Trophoblast cell (in vitro differentiated cells and primary cell): ENCODE results near the gene PAX8.
"Not testable (repeated sequence)": the region's sequence is repeated elsewhere in the genome, so short reads cannot be mapped to it uniquely, and the experiment has no call there.

ENCODE experiments used
- DNase-seq, 2 donors: peaks; one replicate each; pipeline ENCODE4 v3.0.0-alpha.2; 2016
- H2AFZ ChIP-seq: 2 replicates; pipeline ENCODE4 v1.6.1; 2013; ENCODE audit warnings: low read length, moderate library complexity, mild to moderate bottlenecking; ENCODE audit not compliant: insufficient read depth, poor library complexity
- H2AK5ac ChIP-seq: 2 replicates; pipeline ENCODE4 v1.6.1; 2013; ENCODE audit warnings: mild to moderate bottlenecking, low read length
- H2BK120ac ChIP-seq: 2 replicates; pipeline ENCODE4 v1.6.1; 2013; ENCODE audit warnings: low read length, mild to moderate bottlenecking, moderate library complexity; ENCODE audit not compliant: insufficient read depth, poor library complexity
- H2BK12ac ChIP-seq: 2 replicates; pipeline ENCODE4 v1.6.1; 2013; ENCODE audit warnings: mild to moderate bottlenecking, low read length, moderate library complexity
- H2BK5ac ChIP-seq: 2 replicates; pipeline ENCODE4 v1.6.1; 2013; ENCODE audit warnings: low read length, low read depth, moderate library complexity, mild to moderate bottlenecking; ENCODE audit not compliant: poor library complexity
- H3K14ac ChIP-seq: 2 replicates; pipeline ENCODE4 v1.6.1; 2013; ENCODE audit warnings: mild to moderate bottlenecking, low read length
- H3K18ac ChIP-seq: 2 replicates; pipeline ENCODE4 v1.6.1; 2013; ENCODE audit warnings: mild to moderate bottlenecking, low read length
- H3K23ac ChIP-seq: 2 replicates; pipeline ENCODE4 v1.6.1; 2013; ENCODE audit warnings: low read length
- H3K27ac ChIP-seq: 2 replicates; pipeline ENCODE4 v1.5.1; 2013; ENCODE audit warnings: low read depth, mild to moderate bottlenecking, inconsistent platforms, low read length, moderate library complexity
- H3K27me3 ChIP-seq: 2 replicates; pipeline ENCODE4 v1.6.1; 2013; ENCODE audit warnings: inconsistent platforms, mild to moderate bottlenecking, low read length, moderate library complexity; ENCODE audit not compliant: insufficient read depth
- H3K36me3 ChIP-seq, 2 experiments: 1 replicate in 1 of 2; 2 replicates in 1 of 2; pipeline ENCODE4 v1.6.1; 2013; ENCODE audit warnings: low read length in 2 of 2, mild to moderate bottlenecking in 2 of 2, moderate library complexity in 1 of 2; ENCODE audit not compliant: insufficient read depth in 2 of 2, control insufficient read depth in 1 of 2
- H3K4ac ChIP-seq: 2 replicates; pipeline ENCODE4 v1.6.1; 2013; ENCODE audit warnings: low read depth, mild to moderate bottlenecking, low read length, moderate library complexity
- H3K4me1 ChIP-seq, 2 experiments: 1 replicate in 1 of 2; 2 replicates in 1 of 2; pipeline ENCODE4 v1.6.1; 2013; ENCODE audit warnings: low read length in 2 of 2, mild to moderate bottlenecking in 2 of 2, moderate library complexity in 1 of 2; ENCODE audit not compliant: insufficient read depth in 2 of 2, control insufficient read depth in 1 of 2
- H3K4me2 ChIP-seq: 2 replicates; pipeline ENCODE4 v1.6.1; 2013; ENCODE audit warnings: inconsistent platforms, mild to moderate bottlenecking, low read length, moderate library complexity
- H3K4me3 ChIP-seq: 2 replicates; pipeline ENCODE4 v1.5.1; 2013; ENCODE audit warnings: mild to moderate bottlenecking, low read depth, low read length, inconsistent platforms
- H3K79me1 ChIP-seq: one replicate; pipeline ENCODE4 v1.6.1; 2013; ENCODE audit warnings: low read length
- H3K79me2 ChIP-seq: 2 replicates; pipeline ENCODE4 v1.6.1; 2013; ENCODE audit warnings: low read length, mild to moderate bottlenecking; ENCODE audit not compliant: control insufficient read depth, insufficient read depth, poor library complexity
- H3K9ac ChIP-seq: 2 replicates; pipeline ENCODE4 v1.6.1; 2013; ENCODE audit warnings: mild to moderate bottlenecking, low read length
- H3K9me3 ChIP-seq: 2 replicates; pipeline ENCODE4 v1.6.1; 2013; ENCODE audit warnings: low read depth, mild to moderate bottlenecking, control low read depth, inconsistent platforms, low read length; ENCODE audit not compliant: insufficient read depth
- H4K12ac ChIP-seq: 2 replicates; pipeline ENCODE4 v1.6.1; 2013; ENCODE audit warnings: low read depth, mild to moderate bottlenecking, low read length, moderate library complexity
- H4K8ac ChIP-seq: 2 replicates; pipeline ENCODE4 v1.6.1; 2013; ENCODE audit warnings: low read depth, mild to moderate bottlenecking, low read length, moderate library complexity
- H4K91ac ChIP-seq: one replicate; pipeline ENCODE4 v1.6.1; 2013; ENCODE audit warnings: low read depth, mild to moderate bottlenecking, low read length, moderate library complexity
- WGBS: extraction: QIAGEN DNeasy Blood & Tissue Kit; methylation state at CpG from one replicate; pipeline ENCODE4 v1.1.7; 2013; ENCODE audit warnings: missing lambda C conversion rate; ENCODE audit not compliant: insufficient read length, insufficient coverage; ENCODE audit errors: extremely low coverage; 5-methylcytosine and 5-hydroxymethylcytosine counted together

The PAX8 gene

GRCh38 chr2:113285816-113286215 lies 7.1 kb upstream of the PAX8 start:
- Histone ChIP-seq H4K91ac (no peak overlapping the region), H3K36me3 (no peaks in the 10 kb centered on the region), H3K14ac (no peak overlapping the region), H2BK120ac (no peak overlapping the region), H3K27ac (no peak overlapping the region), H3K4me2 (no peak overlapping the region), H3K9me3 (no peaks in the 10 kb centered on the region), H3K4me3 (no peak overlapping the region), H3K23ac (no peak overlapping the region), H2AFZ (no peak overlapping the region), H3K9ac (no peak overlapping the region), H4K8ac (no peak overlapping the region), H2BK5ac (no peak overlapping the region), H3K27me3 (peaks cover 3% of the 10 kb centered on the region), H3K18ac (no peak overlapping the region), H4K12ac (no peak overlapping the region), H3K4ac (no peak overlapping the region), H3K4me1 (no peaks in the 10 kb centered on the region), H2AK5ac (no peak overlapping the region), H2BK12ac (no peak overlapping the region), H3K79me2 (no peaks in the 10 kb centered on the region), H3K79me1 (no peaks in the 10 kb centered on the region)
- DNase-seq, result no peak
- WGBS, result no CpG with 5 or more reads among the region's 3 CpGs

DNA sequence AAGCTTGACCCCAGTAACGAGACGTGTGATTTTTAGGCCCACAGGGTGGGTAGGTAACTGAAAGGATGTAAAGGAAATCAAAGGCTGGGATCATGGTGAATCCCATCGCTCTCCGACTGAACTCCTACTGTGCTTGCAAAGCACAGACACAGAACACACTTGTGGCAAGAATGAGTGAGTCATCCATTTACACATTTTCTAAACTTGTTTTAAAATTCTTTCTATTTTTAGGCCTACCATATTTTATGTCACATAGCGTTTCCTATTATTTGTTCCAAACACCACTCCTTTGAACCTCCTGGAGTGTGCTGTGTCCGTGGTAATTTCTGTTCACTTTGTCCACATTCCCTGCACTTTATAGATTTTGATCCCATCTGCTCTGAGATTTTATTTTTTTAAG lies 6.3 kb upstream of the PAX8 start:
- no CpG with 5 or more reads among the region's 6 CpGs for WGBS
- H4K12ac ChIP-seq, H3K4ac ChIP-seq, H3K9ac ChIP-seq, H3K14ac ChIP-seq, H2BK5ac ChIP-seq, H3K4me2 ChIP-seq, H3K27ac ChIP-seq, H2BK120ac ChIP-seq, H3K27me3 ChIP-seq, H3K18ac ChIP-seq, H3K36me3 ChIP-seq, H3K4me1 ChIP-seq, H2AFZ ChIP-seq, H2AK5ac ChIP-seq, H3K79me1 ChIP-seq, H2BK12ac ChIP-seq, H4K8ac ChIP-seq, H3K79me2 ChIP-seq, H3K23ac ChIP-seq, H3K4me3 ChIP-seq, H4K91ac ChIP-seq, H3K9me3 ChIP-seq: not testable (repeated sequence)
- DNase-seq, result peak in 1 of 2 donors; percentile 19

GRCh38 chr2:113284476-113284875 lies 5.8 kb upstream of the PAX8 start:
- Histone ChIP-seq H4K91ac (no peak overlapping the region), H3K27ac (no peak overlapping the region), H3K14ac (no peak overlapping the region), H4K12ac (no peak overlapping the region), H4K8ac (no peak overlapping the region), H3K9ac (no peak overlapping the region), H2BK120ac (no peak overlapping the region), H3K4me1 (no peaks in the 10 kb centered on the region), H3K27me3 (peaks cover 9% of the 10 kb centered on the region), H3K23ac (no peak overlapping the region), H3K4ac (no peak overlapping the region), H3K79me1 (no peaks in the 10 kb centered on the region), H2BK12ac (no peak overlapping the region), H2AK5ac (no peak overlapping the region), H2AFZ (no peak overlapping the region), H2BK5ac (no peak overlapping the region), H3K4me3 (no peak overlapping the region), H3K9me3 (no peaks in the 10 kb centered on the region), H3K36me3 (no peaks in the 10 kb centered on the region), H3K79me2 (no peaks in the 10 kb centered on the region), H3K18ac (no peak overlapping the region), H3K4me2 (no peak overlapping the region)
- WGBS, result no CpG with 5 or more reads among the region's 1 CpG
- DNase-seq, result peak in 1 of 2 donors; percentile 32

GRCh38 chr2:113283704-113284284 lies 5.1 kb upstream of the PAX8 start:
- Histone ChIP-seq H4K12ac (no peak overlapping the region), H4K8ac (no peak overlapping the region), H3K4ac (no peak overlapping the region), H3K9ac (no peak overlapping the region), H2BK120ac (no peak overlapping the region), H3K18ac (no peak overlapping the region), H4K91ac (no peak overlapping the region), H3K4me2 (no peak overlapping the region), H3K4me1 (no peaks in the 10 kb centered on the region), H3K36me3 (no peaks in the 10 kb centered on the region), H2BK5ac (no peak overlapping the region), H2AK5ac (no peak overlapping the region), H3K79me1 (no peaks in the 10 kb centered on the region), H3K27me3 (peaks cover 16% of the 10 kb centered on the region), H2BK12ac (no peak overlapping the region), H3K14ac (no peak overlapping the region), H3K4me3 (no peak overlapping the region), H3K27ac (no peak overlapping the region), H3K23ac (no peak overlapping the region), H2AFZ (no peak overlapping the region), H3K9me3 (no peaks in the 10 kb centered on the region), H3K79me2 (no peaks in the 10 kb centered on the region)
- WGBS, result no CpG with 5 or more reads among the region's 3 CpGs
- peak; percentile 95 to 96 for DNase-seq
